Measurements from ENCODE around the gene SKP1. TPM values are rescaled to one million over a fixed set of nuclear protein-coding genes. Genes with fewer than 3 reads are reported as not detected.

The SKP1 gene
- total and polyA plus RNA-seq, 9 of the 15 experiments (the other 6 are each of a cell fraction or from before 2014, with no cell fraction given): 301 to 2,109 (median 639) TPM

- TF ChIP-seq ATF2 (CRISPR knock-in tag; IDR thresholded peaks at IDR 0.05) (peak; percentile 55; the same call in 1 of the 2 replicates), KLF6 (CRISPR knock-in tag; IDR thresholded peaks at IDR 0.05; ENCODE audit: borderline replicate concordance) (peak; percentile 51; the same call in 1 of the 2 replicates), ZNF830 (CRISPR knock-in tag; IDR thresholded peaks at IDR 0.05) (no peak), MNT (conservative IDR thresholded peaks at IDR 0.05) (peak; percentile 44 to 65; a peak in 3 of 4 replicates), TCF15 (CRISPR knock-in tag; IDR thresholded peaks at IDR 0.05) (no peak), POLR2B (IDR thresholded peaks at IDR 0.05; ENCODE audit: low read depth, partially characterized antibody) (peak; percentile 71), BRD4 (IDR thresholded peaks at IDR 0.05) (peak; percentile 87; the same call in 1 of the 2 replicates), SRSF3 (IDR thresholded peaks at IDR 0.05; ENCODE audit: insufficient read depth, low read length) (peak; percentile 91; the same call in 1 of the 2 replicates), ZBTB17 (CRISPR knock-in tag; IDR thresholded peaks at IDR 0.05) (peak; percentile 90), ZNF76 (CRISPR knock-in tag; IDR thresholded peaks at IDR 0.05; ENCODE audit: borderline replicate concordance) (no peak; the same call in 1 of the 2 replicates), ELF4 (CRISPR knock-in tag; IDR thresholded peaks at IDR 0.05) (no peak), CBX2 (IDR thresholded peaks at IDR 0.05; ENCODE audit: insufficient read depth, low read length, poor library complexity, severe bottlenecking) (no peak), ARID1B (IDR thresholded peaks at IDR 0.05) (no peak), ERF (CRISPR knock-in tag; IDR thresholded peaks at IDR 0.05) (peak; percentile 61; the same call in 1 of the 2 replicates), HDAC6 (IDR thresholded peaks at IDR 0.05; ENCODE audit: low read depth, low read length) (no peak)
Measured at GRCh38 chr5:134225780-134226440, 49.2 kb upstream of the SKP1 start, which contains the start of gene PPP2CA (continued).

Measured in K562 (cell line).